Measurements from ENCODE around the gene GABBR1.

Gene GABBR1

DNA sequence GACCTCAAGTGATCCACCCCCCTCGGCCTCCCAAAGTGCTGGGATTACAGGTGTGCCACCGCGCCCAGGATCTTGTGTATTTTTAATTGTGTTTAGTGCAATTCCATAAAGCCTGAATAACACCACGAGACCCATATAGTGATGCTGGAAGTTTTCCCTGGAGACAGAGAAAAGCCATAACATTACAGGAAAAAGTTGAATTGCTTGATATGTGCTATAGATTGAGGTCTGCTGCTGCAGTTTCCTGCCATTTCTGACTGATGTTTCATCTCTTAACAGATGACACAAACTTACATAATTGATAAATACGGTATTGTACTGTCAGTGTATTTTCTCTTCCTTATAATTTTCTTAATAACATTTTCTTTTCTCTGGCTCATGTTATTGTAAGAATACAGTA lies 66.1 kb downstream of the GABBR1 start:
- DNase-seq (ENCODE audit: low read depth in 2 of 2), result no peak

DNA sequence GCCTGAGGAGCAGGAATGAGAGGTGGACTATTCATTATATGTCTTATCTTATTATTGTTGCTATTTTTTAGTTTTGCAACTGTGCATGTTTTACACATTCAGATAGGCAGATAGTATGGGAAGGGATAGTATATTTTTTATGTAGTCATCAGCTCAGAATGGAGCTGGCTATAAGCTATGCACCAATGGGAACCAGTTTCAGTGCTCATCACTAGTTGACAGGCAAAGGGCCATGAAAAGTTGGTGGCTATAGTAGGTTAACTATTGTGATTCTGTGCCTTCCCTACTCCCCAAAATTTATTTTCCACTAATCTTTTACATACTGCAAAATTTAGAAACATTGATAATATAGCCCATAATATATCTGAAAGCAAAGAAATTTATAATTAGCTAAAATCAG lies 68.1 kb downstream of the GABBR1 start:
- no peak for DNase-seq (ENCODE audit: low read depth in 2 of 2)

DNA sequence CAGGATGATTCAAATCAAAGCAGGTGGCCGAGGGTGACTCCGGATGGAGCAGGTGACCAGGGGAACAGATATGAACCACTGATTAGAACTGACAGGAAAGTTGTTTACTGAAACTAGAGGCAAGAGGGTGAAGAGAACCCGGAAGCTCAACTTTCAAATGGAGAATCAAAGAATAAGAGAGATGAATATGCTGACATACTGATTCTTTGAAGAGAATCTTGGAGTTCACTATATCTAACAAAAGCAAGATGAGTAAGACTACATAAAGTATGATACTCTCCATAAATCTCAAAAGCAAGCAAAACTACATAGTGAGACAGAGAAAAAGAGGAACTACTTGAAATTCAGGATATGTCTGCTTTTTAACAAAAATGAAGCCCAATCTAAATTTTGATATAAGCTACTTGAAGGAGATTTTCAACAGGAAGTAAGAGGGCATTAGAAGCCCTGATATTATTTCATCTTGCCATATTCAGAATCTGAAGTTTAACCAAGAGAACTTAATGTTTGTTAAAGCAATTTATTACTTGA lies 69.5 kb downstream of the GABBR1 start:
- DNase-seq (ENCODE audit: low read depth in 2 of 2), result no peak

DNA sequence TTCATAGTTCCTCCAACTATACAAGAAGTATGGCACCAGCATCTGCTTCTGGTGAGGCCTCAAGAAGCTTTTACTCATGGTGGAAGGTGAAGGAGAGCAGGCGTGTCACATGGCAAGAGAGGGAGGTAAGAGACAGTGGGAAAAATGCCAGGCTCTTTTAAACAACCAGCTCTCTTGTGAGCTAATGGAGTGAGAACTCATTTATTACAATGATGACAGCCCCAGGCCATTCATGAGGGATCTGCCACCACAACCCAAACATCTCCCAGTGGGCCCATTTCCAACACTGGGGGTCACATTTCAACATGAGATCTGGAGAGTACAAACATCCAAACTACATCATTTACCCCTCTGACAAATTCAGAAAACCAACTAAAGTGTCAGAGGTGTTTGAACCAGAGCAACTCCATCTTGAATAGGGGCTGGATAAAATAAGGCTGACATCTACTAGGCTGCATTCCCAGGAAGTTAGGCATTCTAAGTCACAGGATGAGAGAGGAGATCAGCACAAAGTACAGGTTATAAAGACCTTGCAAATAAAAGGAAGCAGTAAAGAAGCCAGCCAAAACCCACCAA lies 71.3 kb downstream of the GABBR1 start:
- DNase-seq (ENCODE audit: low read depth in 2 of 2), result no peak

DNA sequence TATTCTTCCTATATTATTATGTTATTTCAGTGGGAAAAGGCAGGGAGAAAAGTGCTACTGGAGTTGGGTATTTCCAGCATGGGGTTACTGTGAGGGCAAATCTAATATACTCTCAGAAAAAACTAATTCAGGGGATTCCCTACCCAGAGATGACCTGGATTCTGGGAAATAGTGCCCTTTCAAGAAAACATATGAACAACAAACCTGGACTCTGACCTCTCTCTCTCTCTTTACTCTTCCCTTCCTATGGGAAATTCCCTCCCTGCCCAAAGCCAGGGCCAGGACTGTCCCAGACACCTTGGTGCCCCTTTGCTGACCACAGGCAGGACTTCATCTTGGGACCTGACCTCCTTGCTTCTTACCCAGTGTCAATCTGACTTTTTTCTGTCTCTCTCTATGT lies 71.9 kb downstream of the GABBR1 start:
- no peak for DNase-seq (ENCODE audit: low read depth in 2 of 2)

DNA sequence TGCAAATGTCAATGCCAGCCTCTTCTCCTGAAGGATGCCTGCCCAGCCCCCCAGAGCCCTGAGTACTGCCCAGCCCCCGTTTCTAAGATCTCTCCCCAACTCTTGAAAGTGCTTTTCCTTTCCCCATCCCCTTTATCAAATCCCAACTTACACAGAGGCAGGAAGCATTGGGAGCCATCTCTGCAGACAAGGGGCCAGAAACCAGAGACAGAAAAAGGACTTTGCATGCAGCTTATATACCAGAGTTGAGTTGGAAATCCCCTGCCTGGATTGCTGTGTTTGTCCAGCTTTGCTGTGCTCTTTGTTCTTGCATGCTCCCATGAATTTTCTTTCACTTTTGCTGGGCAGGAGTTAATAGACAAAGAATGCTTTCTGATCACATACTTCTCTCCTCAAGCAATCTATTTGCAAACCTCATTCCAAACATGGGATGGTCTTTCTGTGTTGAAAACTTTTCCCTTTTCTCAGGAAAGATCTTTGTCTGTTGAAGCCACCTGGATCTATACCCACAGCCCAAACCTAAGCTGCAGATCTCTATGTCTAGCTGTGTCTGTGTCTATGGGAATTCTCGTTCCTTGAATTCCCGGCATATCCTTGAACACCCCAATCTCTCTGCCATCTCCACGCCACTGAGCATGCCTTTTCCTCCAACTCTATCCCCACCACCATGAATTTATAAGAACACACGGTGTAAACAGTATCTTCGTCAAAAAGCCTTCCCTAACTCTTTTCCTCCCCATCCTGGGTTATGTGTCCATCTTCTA lies 73.3 kb downstream of the GABBR1 start, which contains the start of gene UBD:
Gene UBD (minus strand): TSS at position 209 of the 764 bp plus-strand sequence. CDS start 31 bp downstream, at position 178.
- no peak for DNase-seq (ENCODE audit: low read depth in 2 of 2)

DNA sequence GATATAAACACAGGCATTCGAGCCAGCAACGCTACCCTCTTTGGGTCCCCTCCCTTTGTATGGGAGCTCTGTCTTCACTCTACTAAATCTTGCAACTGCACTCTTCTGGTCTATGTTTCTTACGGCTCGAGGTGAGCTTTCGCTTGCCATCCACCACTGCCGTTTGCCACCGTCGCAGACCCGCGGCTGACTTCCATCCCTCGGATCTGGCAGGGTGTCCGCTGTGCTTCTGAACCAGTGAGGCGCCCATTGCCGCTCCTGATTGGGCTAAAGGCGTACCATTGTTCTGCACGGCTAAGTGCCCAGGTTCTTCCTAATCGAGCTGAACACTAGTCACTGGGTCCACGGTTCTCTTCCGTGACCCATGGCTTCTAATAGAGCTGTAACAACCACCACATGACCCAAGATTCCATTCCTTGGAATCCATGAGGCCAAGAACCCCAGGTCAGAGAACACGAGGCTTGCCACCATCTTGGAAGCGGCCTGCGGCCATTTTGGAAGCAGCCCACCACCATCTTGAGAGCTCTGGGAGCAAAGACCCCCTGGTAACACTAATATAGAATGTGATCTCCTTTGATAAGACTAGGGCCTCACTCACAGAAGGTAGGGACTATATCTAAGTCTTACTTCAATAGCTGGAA lies 74.4 kb downstream of the GABBR1 start:
- no peak for DNase-seq (ENCODE audit: low read depth in 2 of 2)

DNA sequence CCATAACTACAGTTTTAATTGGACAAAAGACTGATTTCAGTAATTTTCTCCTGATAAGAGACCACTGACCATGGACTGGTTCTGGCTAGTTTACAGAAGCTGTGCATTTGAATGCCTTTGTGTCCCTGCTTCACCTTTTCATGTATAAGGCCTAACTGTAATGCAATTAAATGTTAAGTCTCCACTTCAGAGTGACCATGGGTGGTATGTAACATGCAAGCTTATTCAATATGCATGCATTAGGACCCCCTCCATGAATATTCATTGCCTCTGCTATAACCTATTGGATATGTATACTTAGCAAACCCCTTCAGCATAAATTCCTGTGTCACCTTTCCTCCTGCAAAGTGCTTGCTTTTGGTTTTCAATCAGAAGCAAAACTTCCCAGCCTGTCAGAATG lies 75.7 kb downstream of the GABBR1 start:
- no peak for DNase-seq (ENCODE audit: low read depth in 2 of 2)

DNA sequence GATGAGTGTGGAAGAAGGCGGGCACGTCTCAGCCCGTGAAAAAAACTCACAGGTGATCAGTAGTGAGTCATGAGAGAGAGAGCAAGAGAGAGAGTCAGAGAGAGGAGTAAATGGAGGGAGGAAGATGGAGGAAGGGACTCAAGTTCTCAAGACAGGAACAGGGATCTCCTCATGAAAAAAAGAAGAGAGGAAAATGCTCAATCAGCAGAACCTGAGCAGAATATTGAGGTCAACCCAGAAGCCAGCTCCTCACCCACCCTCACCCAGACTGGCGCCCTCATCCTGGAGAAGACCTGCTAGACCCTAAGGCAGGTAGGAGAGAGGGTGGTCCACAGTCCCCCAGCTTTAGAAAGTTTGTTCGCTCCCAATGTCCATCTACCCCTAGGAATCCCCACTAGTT lies 78.2 kb downstream of the GABBR1 start:
- DNase-seq (ENCODE audit: low read depth in 2 of 2), result no peak

DNA sequence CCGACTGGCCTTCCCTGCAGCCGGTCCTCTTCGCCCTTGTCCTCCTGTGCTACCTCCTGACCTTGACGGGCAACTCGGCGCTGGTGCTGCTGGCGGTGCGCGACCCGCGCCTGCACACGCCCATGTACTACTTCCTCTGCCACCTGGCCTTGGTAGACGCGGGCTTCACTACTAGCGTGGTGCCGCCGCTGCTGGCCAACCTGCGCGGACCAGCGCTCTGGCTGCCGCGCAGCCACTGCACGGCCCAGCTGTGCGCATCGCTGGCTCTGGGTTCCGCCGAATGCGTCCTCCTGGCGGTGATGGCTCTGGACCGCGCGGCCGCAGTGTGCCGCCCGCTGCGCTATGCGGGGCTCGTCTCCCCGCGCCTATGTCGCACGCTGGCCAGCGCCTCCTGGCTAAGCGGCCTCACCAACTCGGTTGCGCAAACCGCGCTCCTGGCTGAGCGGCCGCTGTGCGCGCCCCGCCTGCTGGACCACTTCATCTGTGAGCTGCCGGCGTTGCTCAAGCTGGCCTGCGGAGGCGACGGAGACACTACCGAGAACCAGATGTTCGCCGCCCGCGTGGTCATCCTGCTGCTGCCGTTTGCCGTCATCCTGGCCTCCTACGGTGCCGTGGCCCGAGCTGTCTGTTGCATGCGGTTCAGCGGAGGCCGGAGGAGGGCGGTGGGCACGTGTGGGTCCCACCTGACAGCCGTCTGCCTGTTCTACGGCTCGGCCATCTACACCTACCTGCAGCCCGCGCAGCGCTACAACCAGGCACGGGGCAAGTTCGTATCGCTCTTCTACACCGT lies 79.5 kb downstream of the GABBR1 start:
- DNase-seq (ENCODE audit: low read depth in 2 of 2), result no peak

DNA sequence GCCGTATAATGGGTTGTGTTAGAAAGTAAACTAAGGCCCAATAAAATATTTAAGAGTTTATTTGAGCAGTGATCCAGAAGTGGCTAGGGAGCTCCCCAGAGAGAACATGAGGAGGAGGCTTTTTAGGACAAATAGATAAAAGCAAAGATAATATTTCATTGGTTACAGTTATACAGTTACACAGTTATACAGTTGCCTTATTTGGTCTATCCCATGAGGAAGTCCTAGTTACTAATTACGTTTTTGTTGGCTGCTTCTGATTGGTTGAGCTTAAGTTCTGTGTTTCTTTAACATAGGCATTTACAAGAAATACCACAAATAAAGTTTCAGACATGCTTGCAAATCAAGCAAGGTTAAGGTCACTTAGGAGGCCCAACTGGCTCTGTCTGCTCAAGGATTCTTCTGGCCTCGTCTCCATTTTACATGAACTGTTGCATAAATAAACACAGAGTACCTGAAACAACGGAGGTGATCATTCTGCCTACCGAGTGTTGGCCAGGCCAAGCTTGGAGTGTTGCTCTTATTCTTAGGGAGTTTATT lies 80.4 kb downstream of the GABBR1 start:
- DNase-seq (ENCODE audit: low read depth in 2 of 2), result no peak

DNA sequence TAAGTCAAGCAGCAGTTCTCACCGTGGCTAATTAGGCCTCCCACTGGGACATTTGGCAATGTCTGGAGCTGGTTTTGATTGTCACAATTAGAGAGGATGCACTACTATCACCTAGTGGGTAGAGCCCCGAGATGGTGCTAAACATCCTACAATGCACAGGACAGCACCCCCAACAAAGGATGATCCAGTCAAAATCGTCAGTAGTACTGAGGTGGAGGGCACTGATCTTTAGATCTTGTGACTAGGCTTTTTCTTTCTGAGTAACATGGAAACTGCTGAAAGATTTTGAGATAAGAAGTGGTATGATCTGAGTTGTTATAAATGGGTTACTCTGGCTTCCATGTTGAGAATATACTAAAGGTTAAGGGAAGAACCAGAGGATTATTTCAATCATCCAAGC lies 85.4 kb downstream of the GABBR1 start:
- DNase-seq (ENCODE audit: low read depth in 2 of 2), result no peak

DNA sequence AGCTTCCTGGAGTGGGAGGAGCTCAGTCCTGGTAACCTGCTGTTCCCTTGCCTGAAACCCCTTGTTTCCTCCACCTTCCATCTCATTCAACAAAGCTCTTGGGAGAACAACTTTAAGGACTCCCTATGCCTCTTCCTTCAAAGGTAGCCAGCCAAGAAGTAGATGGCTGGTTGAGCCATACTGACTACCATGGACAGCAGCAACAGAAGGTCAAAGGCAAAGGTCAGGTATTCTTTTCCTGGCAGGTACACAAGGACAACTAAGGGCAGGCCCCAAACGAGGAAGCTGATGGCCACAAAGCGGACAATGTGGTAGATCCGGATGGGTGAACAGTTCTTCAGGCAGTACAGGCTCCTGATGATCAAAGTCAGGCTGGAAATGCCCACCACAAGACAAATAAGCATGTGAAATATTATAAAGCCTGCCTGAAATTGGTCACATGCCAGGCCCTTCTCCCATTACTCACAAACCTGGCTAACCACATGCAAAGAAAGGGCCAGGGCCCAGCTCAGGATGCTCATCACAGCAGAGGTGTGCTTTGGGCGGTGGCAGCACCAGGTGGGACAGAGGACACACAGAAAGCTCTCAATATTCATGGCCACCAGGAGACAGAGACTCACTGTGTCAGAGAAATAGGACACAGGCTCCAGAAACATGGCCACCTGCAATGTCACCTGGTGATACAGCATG lies 95.1 kb downstream of the GABBR1 start:
- no peak for DNase-seq (ENCODE audit: low read depth in 2 of 2)

DNA sequence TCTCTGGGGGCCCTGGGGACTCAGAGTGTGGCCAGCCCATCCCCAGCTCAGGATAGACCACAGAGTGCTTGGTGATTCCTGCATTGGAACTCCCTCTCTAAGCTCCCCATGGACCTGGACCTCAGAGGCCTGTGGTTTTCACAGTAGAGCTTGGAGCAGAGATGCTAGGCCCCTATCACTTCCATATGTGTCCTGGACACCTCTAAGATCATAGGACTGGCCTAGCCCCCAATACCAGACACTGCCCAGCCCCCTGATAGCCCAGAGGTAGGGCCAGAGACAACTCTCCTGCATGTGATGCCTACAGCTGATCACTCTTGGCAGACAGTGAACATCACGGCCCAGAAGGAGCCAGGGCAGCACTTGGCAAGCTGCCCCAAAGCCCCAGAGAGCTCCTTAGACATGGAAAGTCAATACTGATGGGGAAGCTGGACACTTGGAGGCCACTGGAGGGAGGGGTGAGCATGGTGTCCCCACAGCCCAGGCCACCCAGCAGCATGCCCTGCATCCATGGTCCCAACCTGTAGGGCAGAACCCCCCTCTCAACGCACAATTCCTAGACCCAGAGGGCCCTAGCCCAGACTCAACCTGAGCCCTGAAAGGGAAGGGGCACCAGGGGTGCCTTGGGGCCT lies 100.5 kb downstream of the GABBR1 start:
- no peak for DNase-seq (ENCODE audit: low read depth in 2 of 2)

DNA sequence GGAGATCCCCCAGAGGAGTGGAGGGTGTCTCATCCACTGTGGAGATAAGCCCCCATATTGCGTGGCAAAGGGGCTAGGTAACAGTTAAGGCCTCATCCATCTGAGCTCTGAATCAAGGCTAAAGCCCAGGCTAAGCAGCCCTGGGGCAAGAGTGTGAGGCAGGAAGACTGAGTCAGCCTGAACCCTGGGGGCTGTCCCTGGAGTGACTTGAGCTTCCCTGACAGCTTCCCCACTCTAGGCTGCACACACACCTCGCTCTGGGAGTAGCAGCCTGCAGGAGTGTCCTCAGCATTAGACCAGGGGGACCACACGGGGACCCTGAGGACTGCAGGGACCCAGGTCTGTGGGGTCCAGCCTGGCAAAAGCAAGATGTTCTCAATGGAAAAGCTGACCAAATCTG lies 101.3 kb downstream of the GABBR1 start:
- peak in 1 of 2 experiments; percentile 33 for DNase-seq (ENCODE audit: low read depth in 2 of 2)

DNA sequence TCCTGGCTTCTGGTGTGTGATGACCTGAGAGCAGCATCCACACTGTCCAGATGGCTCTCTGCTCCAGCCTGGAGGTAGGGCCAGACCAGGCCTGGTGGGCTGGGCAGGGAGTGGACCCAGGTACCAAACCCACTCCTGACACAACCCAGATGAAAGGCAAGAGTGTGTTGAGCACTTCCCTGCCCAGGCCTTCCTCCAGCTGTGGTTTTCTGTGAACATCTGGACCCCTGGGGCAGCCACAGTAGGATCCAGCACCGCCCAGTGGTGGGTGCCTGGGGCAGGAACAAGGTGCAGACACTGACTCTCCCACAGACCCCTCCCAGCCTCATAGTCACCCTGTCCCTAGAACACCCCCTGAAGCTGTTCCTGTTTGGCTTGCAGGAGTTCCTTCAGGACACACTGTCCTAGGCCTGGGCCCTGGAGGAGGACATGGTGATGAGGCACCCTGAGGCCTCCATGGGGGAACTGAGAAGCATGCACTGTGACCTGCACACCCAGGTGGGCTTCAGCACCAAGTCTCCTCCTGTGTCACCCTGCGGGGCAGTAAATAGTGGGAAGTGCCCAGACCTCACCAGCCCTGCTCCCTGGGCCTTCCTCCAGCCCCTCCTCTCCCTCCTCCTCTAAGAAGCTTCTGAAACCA lies 102.2 kb downstream of the GABBR1 start:
- no peak for DNase-seq (ENCODE audit: low read depth in 2 of 2)

DNA sequence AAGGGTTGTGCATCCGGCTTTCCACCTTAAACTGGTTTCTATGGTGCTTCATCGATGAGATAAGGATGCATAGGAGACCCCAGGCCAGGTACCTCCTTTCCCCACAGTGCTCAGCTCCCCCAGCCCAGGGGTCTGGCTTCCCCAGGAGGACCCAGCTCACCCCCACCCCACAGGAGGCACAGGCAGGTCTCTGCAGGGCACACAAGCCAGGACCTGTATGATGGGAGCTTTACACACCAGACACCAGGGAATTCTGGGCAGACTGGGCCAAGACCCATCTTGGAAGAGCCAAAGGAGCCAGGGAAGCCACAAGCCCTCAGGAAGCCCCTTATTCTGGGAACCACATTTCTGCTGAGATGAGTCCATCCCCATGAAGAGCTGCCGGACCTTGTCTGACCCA lies 103.0 kb downstream of the GABBR1 start:
- DNase-seq (ENCODE audit: low read depth in 2 of 2), result no peak

DNA sequence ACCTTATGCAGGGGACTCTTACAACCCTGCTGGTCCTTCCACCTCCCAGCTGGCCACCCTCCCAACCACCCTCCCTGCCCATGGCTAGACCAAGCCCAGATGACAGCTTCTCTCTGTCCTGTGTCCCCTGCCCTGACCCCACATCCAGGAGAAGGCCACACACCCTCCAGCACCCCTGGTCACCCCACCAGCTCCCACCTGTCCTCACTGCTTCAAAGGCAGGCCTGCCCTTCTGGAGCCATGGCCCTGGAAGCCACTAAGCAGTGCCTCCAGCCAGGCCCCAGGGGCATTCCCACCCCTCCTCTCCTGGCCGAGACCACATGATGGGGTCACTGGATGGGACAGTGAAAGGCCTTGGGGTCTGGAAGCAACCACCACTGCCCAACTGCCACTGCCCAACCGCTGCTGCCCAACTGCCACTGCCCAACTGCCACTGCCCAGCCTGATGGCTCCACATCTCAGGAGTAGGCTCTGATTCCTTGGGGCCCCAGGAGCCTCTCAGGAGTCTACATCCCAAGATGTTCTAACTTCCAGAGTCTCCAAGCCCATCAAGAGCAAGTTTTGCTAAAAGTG lies 103.9 kb downstream of the GABBR1 start:
- no peak for DNase-seq (ENCODE audit: low read depth in 2 of 2)

DNA sequence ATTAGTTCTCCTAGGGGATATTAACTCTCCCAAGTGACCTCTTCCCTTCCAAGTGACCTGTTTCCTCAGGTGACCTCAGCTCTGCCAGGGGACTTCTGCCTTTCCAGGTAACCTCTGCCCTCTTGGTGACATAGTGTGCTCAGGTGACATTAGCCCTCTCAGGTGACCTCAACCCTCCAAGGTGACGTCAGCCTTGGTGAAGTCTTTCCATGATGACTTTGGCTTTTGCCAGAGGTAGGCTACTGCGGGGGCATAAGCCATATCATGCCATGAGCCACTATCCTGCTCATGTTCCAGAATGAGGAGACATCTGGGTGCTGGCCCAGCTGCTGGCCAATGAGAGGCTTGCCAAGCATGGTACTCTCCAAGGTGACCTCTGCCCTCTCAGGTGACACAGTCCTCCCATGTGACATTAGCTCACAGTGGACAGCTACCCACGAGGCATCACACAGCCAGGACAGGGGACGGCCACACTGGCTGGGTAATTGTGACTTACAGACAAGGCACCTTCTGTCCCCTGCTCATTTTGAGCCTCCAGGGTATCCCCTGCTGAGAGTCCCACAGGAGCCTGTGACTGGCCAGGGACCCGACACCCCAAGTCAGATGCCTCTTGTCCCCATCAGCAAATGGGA lies 104.6 kb downstream of the GABBR1 start:
- no peak for DNase-seq (ENCODE audit: low read depth in 2 of 2)
